Memory B cell (primary cell): Measurements from ENCODE around the gene PAPSS2.
"Not testable (repeated sequence)": the region's sequence is repeated elsewhere in the genome, so short reads cannot be mapped to it uniquely, and the experiment has no call there.

Source experiments
- ATAC-seq: fragments of 150-1000 bp; cut with Tn5 transposase; 2 replicates; pipeline ENCODE4 v1.10.0; 2021; ENCODE audit warnings: low read depth, mild to moderate bottlenecking, moderate library complexity
- DNase-seq, 2 donors: peaks; one replicate each; pipeline ENCODE4 v3.0.0; 2022; ENCODE audit warnings: low spot score in 2 of 2
- H3K27ac Mint-ChIP-seq: one replicate; pipeline ENCODE4 v1.8.0; 2022; ENCODE audit warnings: mild to moderate bottlenecking, moderate library complexity, mixed read lengths
- H3K27me3 Mint-ChIP-seq: one replicate; pipeline ENCODE4 v1.8.0; 2022; ENCODE audit warnings: mixed read lengths
- H3K36me3 Mint-ChIP-seq: one replicate; pipeline ENCODE4 v1.8.0; 2022; ENCODE audit warnings: mild to moderate bottlenecking, mixed read lengths
- H3K4me1 Mint-ChIP-seq: one replicate; pipeline ENCODE4 v1.8.0; 2022; ENCODE audit warnings: mixed read lengths
- H3K4me3 Mint-ChIP-seq: one replicate; pipeline ENCODE4 v1.8.0; 2022; ENCODE audit warnings: mild to moderate bottlenecking, moderate library complexity, mixed read lengths
- H3K9me3 Mint-ChIP-seq: one replicate; pipeline ENCODE4 v1.8.0; 2022; ENCODE audit warnings: mixed read lengths

The PAPSS2 gene

GRCh38 chr10:87659571-87660483 is at the start of gene PAPSS2:
Gene PAPSS2, plus strand, starts transcription at chr10:87659878. Its CDS starts 104 bp downstream, at chr10:87659982.
- Mint-ChIP-seq H3K9me3 (no peaks in the 10 kb centered on the region), H3K36me3 (no peaks in the 10 kb centered on the region), H3K4me1 (peaks cover 13% of the 10 kb centered on the region), H3K4me3 (peak within 1 kb of the TSS; percentile 84), H3K27me3 (peaks cover 23% of the 10 kb centered on the region), H3K27ac (no peak within 1 kb of the TSS)
- ATAC-seq (peak; percentile 53), DNase-seq (peak in 1 of 2 donors; percentile 27)

GRCh38 chr10:87611341-87611740 is 48.3 kb upstream of the PAPSS2 start:
- not testable (repeated sequence) for H3K36me3 Mint-ChIP-seq, ATAC-seq, DNase-seq, H3K27ac Mint-ChIP-seq, H3K9me3 Mint-ChIP-seq, H3K4me3 Mint-ChIP-seq, H3K4me1 Mint-ChIP-seq, H3K27me3 Mint-ChIP-seq

DNA sequence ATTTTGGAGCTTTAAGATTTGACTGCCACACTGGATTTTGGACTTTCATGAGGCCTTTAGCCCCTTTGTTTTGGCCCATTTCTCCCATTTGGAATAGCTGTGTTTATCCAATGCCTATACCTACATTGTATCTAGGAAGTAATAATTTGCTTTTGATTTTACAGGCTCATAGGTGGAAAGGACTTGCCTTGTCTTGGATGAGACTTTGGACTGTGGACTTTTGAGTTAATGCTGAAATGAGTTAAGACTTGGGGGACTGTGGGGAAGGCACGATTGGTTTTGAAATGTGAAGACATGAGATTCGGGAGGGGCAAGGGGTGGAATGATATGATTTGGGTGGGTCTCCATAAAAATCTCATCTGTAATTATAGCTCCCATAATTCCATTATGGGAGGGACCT is 47.6 kb upstream of the PAPSS2 start:
- no peaks in the 10 kb centered on the region for H3K4me1 Mint-ChIP-seq
- ATAC-seq (no peak), DNase-seq (no peak)
- H3K27me3 Mint-ChIP-seq = peaks cover 5% of the 10 kb centered on the region
- peaks cover 2% of the 10 kb centered on the region for H3K36me3 Mint-ChIP-seq
- H3K27ac Mint-ChIP-seq = no peak overlapping the region
- H3K9me3 Mint-ChIP-seq = peaks cover 5% of the 10 kb centered on the region
- no peak overlapping the region for H3K4me3 Mint-ChIP-seq

GRCh38 chr10:87613751-87614150 is 45.9 kb upstream of the PAPSS2 start:
- Mint-ChIP-seq H3K36me3 (peaks cover 2% of the 10 kb centered on the region), H3K9me3 (peaks cover 5% of the 10 kb centered on the region), H3K4me1 (no peaks in the 10 kb centered on the region), H3K4me3 (no peak overlapping the region), H3K27me3 (peaks cover 9% of the 10 kb centered on the region), H3K27ac (no peak overlapping the region)
- no peak for DNase-seq
- ATAC-seq = no peak

DNA sequence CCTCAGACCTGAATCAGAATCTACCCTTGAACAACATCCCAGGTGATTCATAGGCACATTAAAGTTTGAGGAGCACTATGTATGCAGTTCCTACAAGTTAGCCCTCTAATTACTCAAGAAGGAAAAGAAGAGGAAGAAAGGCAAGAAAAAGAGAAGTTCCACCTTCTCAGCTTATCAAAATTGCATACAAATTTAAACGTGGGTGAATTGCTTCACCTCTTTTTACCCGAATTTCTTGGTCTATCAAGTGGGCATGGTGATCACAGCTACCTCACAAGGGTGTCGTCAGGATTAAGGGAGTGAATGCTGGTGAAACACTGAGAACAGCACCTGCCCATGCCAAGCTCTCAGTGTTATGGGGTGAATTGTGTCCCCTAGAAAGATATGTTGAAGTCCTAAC is 43.8 kb upstream of the PAPSS2 start:
- Mint-ChIP-seq H3K4me3 (no peak overlapping the region), H3K4me1 (no peaks in the 10 kb centered on the region), H3K36me3 (peaks cover 2% of the 10 kb centered on the region), H3K27me3 (peaks cover 12% of the 10 kb centered on the region), H3K9me3 (peaks cover 2% of the 10 kb centered on the region), H3K27ac (no peak overlapping the region)
- ATAC-seq (no peak), DNase-seq (no peak)

DNA sequence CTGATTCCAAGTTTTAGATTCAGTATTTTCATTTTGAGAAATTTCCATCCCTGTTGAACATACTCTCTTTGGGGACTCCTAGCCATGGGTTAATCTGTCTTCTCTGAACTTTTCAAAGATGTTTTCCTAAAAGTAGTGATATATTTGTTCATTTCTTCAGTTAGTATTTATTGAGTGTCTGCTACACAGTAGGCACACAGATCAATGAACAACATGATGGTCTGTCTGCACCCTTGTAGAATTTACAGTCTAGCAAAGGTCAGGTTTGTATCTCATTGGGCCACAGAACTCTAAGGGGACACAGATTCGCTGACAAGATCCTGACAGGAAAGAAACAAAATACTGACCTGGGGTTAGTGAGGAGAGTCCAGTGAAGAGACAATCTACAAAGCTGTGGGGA is 42.2 kb upstream of the PAPSS2 start:
- Mint-ChIP-seq H3K4me3 (no peak overlapping the region), H3K27ac (no peak overlapping the region), H3K27me3 (peaks cover 13% of the 10 kb centered on the region), H3K4me1 (no peaks in the 10 kb centered on the region), H3K9me3 (no peaks in the 10 kb centered on the region), H3K36me3 (no peaks in the 10 kb centered on the region)
- DNase-seq = no peak
- no peak for ATAC-seq

GRCh38 chr10:87618566-87619423 is 40.9 kb upstream of the PAPSS2 start:
- peaks cover 13% of the 10 kb centered on the region for H3K27me3 Mint-ChIP-seq
- H3K36me3 Mint-ChIP-seq = no peaks in the 10 kb centered on the region
- DNase-seq (no peak), ATAC-seq (no peak)
- H3K4me3 Mint-ChIP-seq = no peak overlapping the region
- no peaks in the 10 kb centered on the region for H3K4me1 Mint-ChIP-seq
- H3K27ac Mint-ChIP-seq = no peak overlapping the region
- no peaks in the 10 kb centered on the region for H3K9me3 Mint-ChIP-seq

DNA sequence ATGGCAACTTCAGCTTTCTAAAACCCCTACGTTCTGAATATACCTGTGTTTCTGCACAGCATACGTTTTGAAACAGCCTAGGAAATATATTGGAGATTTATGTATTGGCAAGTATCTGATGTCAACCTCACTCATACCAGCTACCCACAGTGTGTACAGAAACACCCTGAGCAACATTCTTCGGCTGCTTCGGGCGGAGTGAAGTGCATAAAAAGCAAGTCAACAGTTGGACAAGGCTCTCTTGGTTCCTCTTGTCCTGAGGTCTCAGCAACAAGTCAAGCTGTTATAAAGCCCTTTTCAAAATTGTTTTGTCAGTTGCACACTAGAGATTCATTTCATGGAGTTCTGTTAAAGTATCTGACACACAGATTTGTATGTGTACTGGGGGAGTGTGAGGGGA is 40.0 kb upstream of the PAPSS2 start:
- Mint-ChIP-seq H3K27me3 (peaks cover 13% of the 10 kb centered on the region), H3K36me3 (no peaks in the 10 kb centered on the region), H3K4me1 (no peaks in the 10 kb centered on the region), H3K9me3 (no peaks in the 10 kb centered on the region), H3K27ac (no peak overlapping the region), H3K4me3 (no peak overlapping the region)
- DNase-seq = no peak
- ATAC-seq = no peak

GRCh38 chr10:87621440-87621839 is 38.2 kb upstream of the PAPSS2 start:
- not testable (repeated sequence) for H3K4me3 Mint-ChIP-seq, ATAC-seq

DNA sequence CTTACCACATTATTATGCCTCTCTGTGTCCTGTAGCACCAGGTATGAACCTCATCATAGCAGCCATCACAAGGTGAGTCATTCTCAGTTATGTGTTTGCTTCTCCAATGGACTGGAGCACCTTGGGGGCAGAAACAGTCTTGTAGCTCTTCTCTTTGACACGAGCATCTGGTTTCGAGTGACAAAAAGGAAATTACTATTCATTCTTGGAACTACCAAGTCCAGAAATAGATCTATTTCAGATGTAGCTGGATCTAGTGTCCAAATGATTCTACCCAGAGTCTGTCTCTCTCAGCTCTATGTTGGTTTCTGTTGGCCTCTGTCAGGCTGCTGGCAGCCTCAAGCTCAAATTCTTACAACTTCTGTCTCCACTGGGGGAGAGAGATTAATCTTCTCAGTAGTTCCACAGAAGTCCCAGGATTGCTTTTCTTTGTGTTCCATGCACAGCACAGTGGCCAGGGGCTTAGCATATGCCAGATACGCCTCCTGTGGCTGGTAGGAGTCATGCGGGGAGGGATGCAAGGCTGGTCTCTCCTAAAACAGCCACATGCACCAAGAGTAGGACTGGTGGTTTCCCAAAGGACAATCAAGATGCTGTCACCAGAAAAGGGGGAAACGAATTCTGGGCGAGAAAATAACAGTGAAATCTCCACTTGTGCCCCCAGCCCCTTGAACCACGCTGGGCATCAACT is 37.2 kb upstream of the PAPSS2 start:
- H3K4me1 Mint-ChIP-seq = no peaks in the 10 kb centered on the region
- no peak for ATAC-seq
- DNase-seq = no peak
- no peak overlapping the region for H3K27ac Mint-ChIP-seq
- no peaks in the 10 kb centered on the region for H3K36me3 Mint-ChIP-seq
- peaks cover 10% of the 10 kb centered on the region for H3K27me3 Mint-ChIP-seq
- H3K4me3 Mint-ChIP-seq = no peak overlapping the region
- no peaks in the 10 kb centered on the region for H3K9me3 Mint-ChIP-seq

More at GRCh38 chr10:87621440-87621839, 38.2 kb upstream of the PAPSS2 start:
- H3K9me3 Mint-ChIP-seq, H3K4me1 Mint-ChIP-seq, DNase-seq, H3K36me3 Mint-ChIP-seq, H3K27ac Mint-ChIP-seq: not testable (repeated sequence)
- H3K27me3 Mint-ChIP-seq = peaks cover 13% of the 10 kb centered on the region

GRCh38 chr10:87623191-87623590 is 36.5 kb upstream of the PAPSS2 start:
- ATAC-seq (no peak), DNase-seq (no peak)
- Mint-ChIP-seq H3K27ac (no peak overlapping the region), H3K4me3 (no peak overlapping the region), H3K36me3 (no peaks in the 10 kb centered on the region), H3K27me3 (peaks cover 8% of the 10 kb centered on the region), H3K4me1 (no peaks in the 10 kb centered on the region), H3K9me3 (no peaks in the 10 kb centered on the region)

DNA sequence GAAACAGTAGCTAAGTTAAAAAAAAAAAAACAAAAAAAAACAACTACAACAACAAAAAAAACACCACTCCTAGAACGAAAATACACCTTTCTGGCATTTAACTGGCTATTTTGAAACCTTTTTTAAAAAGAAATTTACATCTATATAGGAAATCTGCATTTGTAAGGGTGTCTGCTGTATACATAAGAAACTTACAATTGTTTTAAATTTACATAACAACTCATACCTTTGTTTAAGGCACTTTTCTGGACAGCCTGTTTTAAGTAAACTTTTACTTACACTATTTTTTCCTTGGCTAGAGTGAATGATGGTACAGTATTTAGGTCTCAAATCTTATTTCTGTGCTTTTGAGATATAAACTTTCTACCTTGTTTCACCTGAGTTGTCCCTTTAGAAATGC is 34.0 kb upstream of the PAPSS2 start:
- no peaks in the 10 kb centered on the region for H3K9me3 Mint-ChIP-seq
- peaks cover 2% of the 10 kb centered on the region for H3K27me3 Mint-ChIP-seq
- H3K36me3 Mint-ChIP-seq = no peaks in the 10 kb centered on the region
- ATAC-seq (no peak), DNase-seq (no peak)
- no peak overlapping the region for H3K4me3 Mint-ChIP-seq
- no peaks in the 10 kb centered on the region for H3K4me1 Mint-ChIP-seq
- H3K27ac Mint-ChIP-seq = no peak overlapping the region

DNA sequence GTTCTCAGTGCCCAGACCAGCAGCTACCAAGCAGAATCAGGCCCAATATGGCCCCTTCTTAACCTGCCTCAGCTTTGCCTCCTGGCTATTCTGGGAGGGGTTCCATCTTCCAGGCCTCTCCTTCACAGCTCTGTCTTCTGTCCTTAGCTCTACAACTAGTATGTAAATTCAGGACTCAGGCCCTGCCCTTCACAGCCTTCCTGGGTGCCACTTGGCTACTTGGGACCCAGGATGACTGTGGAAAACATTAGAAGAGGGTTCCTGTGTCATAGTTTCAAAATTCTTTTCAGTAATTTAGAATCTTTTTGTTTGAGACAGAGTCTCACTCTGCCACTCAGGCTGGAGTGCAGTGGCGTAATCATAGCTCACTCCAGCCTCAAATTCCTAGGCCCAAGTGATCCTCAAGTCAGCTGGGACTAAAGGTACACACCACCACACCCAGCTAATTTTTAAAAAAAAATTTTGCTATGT is 33.2 kb upstream of the PAPSS2 start:
- no peak overlapping the region for H3K27ac Mint-ChIP-seq
- H3K36me3 Mint-ChIP-seq = no peaks in the 10 kb centered on the region
- H3K9me3 Mint-ChIP-seq = no peaks in the 10 kb centered on the region
- ATAC-seq (no peak), DNase-seq (no peak)
- H3K4me1 Mint-ChIP-seq = no peaks in the 10 kb centered on the region
- no peak overlapping the region for H3K4me3 Mint-ChIP-seq
- H3K27me3 Mint-ChIP-seq = no peaks in the 10 kb centered on the region

GRCh38 chr10:87630171-87630570 is 29.5 kb upstream of the PAPSS2 start:
- Mint-ChIP-seq H3K27ac (no peak overlapping the region), H3K27me3 (no peaks in the 10 kb centered on the region), H3K9me3 (peaks cover 2% of the 10 kb centered on the region), H3K36me3 (no peaks in the 10 kb centered on the region), H3K4me3 (no peak overlapping the region), H3K4me1 (no peaks in the 10 kb centered on the region)
- ATAC-seq (no peak), DNase-seq (no peak)
